SK-N-SH (cell line): Measurements from ENCODE around the gene SLC2A2. TPM values are rescaled to one million over a fixed set of nuclear protein-coding genes. Genes with fewer than 3 reads are reported as not detected.
"Not testable (repeated sequence)": the region's sequence is repeated elsewhere in the genome, so short reads cannot be mapped to it uniquely, and the experiment has no call there.

Experiments used
- CTCF ChIA-PET: fragments of 300-600, 350-600 bp; formaldehyde crosslinking; extraction: SDS; loops from one replicate; lab custom pipeline; 2021; lab: Yijun Ruan, JAX
- POLR2A ChIA-PET: fragments of 350-600 bp; sonication (Branson Sonifier 250); formaldehyde crosslinking; extraction: SDS; loops from one replicate; lab custom pipeline; 2020; ENCODE audit warnings: antibody characterized with exemption, inconsistent platforms; lab: Yijun Ruan, JAX
- DNase-seq: peaks from one replicate; pipeline ENCODE4 v3.0.0; 2012
- H2AFZ ChIP-seq: fragments of 200-600 bp; sonication (generic); 2 replicates; pipeline ENCODE4 v1.8.1; 2016; ENCODE audit warnings: antibody characterized with exemption, mild to moderate bottlenecking, low read depth
- H3F3A ChIP-seq: fragments of 200-600 bp; sonication (generic); replicated peaks from 2 replicates; pipeline ENCODE3; 2016; ENCODE audit warnings: antibody characterized with exemption, mild to moderate bottlenecking; ENCODE audit not compliant: insufficient read depth
- H3K27ac ChIP-seq, 2 experiments: fragments of 200-500 bp in 1 of 2; fragments of 200-600 bp in 1 of 2; sonication (Bioruptor generic) in 1 of 2; sonication (generic), shearing (Covaris generic) in 1 of 2; 2 replicates each; pipeline versions ENCODE4 v1.5.1 to v1.6.1; 2014 to 2016; ENCODE audit warnings: low read depth in 2 of 2, inconsistent platforms in 1 of 2, low read length in 1 of 2, mild to moderate bottlenecking in 1 of 2, mixed read lengths in 1 of 2
- H3K27me3 ChIP-seq: fragments of 200-600 bp; sonication (generic), shearing (Covaris generic); 2 replicates; pipeline ENCODE4 v1.6.1; 2016; ENCODE audit warnings: mixed run types; ENCODE audit not compliant: insufficient read depth
- H3K36me3 ChIP-seq, 2 experiments: fragments of 200-500 bp in 1 of 2; fragments of 200-600 bp in 1 of 2; sonication (Bioruptor generic) in 1 of 2; sonication (generic) in 1 of 2; replicated peaks in 1 of 2; 2 replicates each; pipeline versions ENCODE3 to v1.5.1; 2014 to 2016; ENCODE audit warnings: low read length in 1 of 2, mild to moderate bottlenecking in 1 of 2; ENCODE audit not compliant: insufficient read depth in 2 of 2, control insufficient read depth in 1 of 2
- H3K4me1 ChIP-seq, 2 experiments: fragments of 200-500 bp in 1 of 2; fragments of 200-600 bp in 1 of 2; sonication (Bioruptor generic) in 1 of 2; sonication (generic), shearing (Covaris generic) in 1 of 2; 2 replicates each; pipeline versions ENCODE4 v1.5.1 to v1.6.1; 2014 to 2016; ENCODE audit warnings: low read depth in 1 of 2, low read length in 1 of 2, mixed run types in 1 of 2; ENCODE audit not compliant: insufficient read depth in 2 of 2, control insufficient read depth in 1 of 2
- H3K4me2 ChIP-seq: fragments of 200-600 bp; sonication (generic), shearing (Covaris generic); 2 replicates; pipeline ENCODE4 v1.6.1; 2017; ENCODE audit warnings: mixed run types
- H3K4me3 ChIP-seq, 2 experiments: fragments of 200-500 bp in 1 of 2; fragments of 200-600 bp in 1 of 2; sonication (Bioruptor generic) in 1 of 2; sonication (generic), shearing (Covaris generic) in 1 of 2; 2 replicates each; pipeline versions ENCODE4 v1.5.1 to v1.8.1; 2014 to 2016; ENCODE audit warnings: low read depth in 2 of 2, inconsistent platforms in 1 of 2, low read length in 1 of 2, mild to moderate bottlenecking in 1 of 2, mixed read lengths in 1 of 2, moderate library complexity in 1 of 2
- H3K79me2 ChIP-seq: fragments of 200-600 bp; sonication (generic); 2 replicates; pipeline ENCODE4 v1.8.1; 2017; ENCODE audit warnings: mild to moderate bottlenecking; ENCODE audit not compliant: insufficient read depth
- H3K9ac ChIP-seq: fragments of 200-600 bp; sonication (generic); 2 replicates; pipeline ENCODE4 v1.6.1; 2017; ENCODE audit warnings: mixed run types
- H3K9me2 ChIP-seq: fragments of 200-600 bp; sonication (generic); 2 replicates; pipeline ENCODE4 v1.6.1; 2017; ENCODE audit warnings: mixed run types
- H3K9me3 ChIP-seq: fragments of 200-600 bp; sonication (generic); 2 replicates; pipeline ENCODE4 v1.6.1; 2017; ENCODE audit warnings: mixed run types, mild to moderate bottlenecking, moderate library complexity
- H4K20me1 ChIP-seq: fragments of 200-600 bp; sonication (generic); 2 replicates; pipeline ENCODE4 v1.6.1; 2017; ENCODE audit warnings: mild to moderate bottlenecking, mixed run types; ENCODE audit not compliant: insufficient read depth
- EP300 ChIP-seq, 2 experiments: IDR thresholded peaks; 2 replicates each; pipeline versions ENCODE4 v1.4.0 to v1.6.1; 2012; ENCODE audit warnings: borderline replicate concordance in 1 of 2, low read depth in 1 of 2, low read length in 1 of 2
- FOSL2 ChIP-seq: IDR thresholded peaks from 2 replicates; pipeline ENCODE4 v1.4.0; 2012; ENCODE audit warnings: low read depth, mild to moderate bottlenecking, moderate library complexity, borderline replicate concordance
- FOXM1 ChIP-seq: IDR thresholded peaks from 2 replicates; pipeline ENCODE4 v1.4.0; 2012; ENCODE audit warnings: low read depth, mild to moderate bottlenecking
- IRF3 ChIP-seq: fragments of 150-350 bp; IDR thresholded peaks from 2 replicates; pipeline ENCODE4 v1.6.1; 2016; ENCODE audit warnings: mild to moderate bottlenecking, low read depth, low read length
- MEF2A ChIP-seq: IDR thresholded peaks from 2 replicates; pipeline ENCODE4 v1.4.0; 2012; ENCODE audit warnings: low read depth, borderline replicate concordance
- NRF1 ChIP-seq: IDR thresholded peaks from 2 replicates; pipeline ENCODE4 v1.6.1; 2012; ENCODE audit warnings: low read depth, mild to moderate bottlenecking, low read length
- RAD21 ChIP-seq: IDR thresholded peaks from 2 replicates; pipeline ENCODE4 v1.6.1; 2012; ENCODE audit warnings: mild to moderate bottlenecking, low read length
- TCF12 ChIP-seq: IDR thresholded peaks from 2 replicates; pipeline ENCODE4 v1.4.0; 2012
- TEAD4 ChIP-seq: IDR thresholded peaks from 2 replicates; pipeline ENCODE4 v1.4.0; 2012; ENCODE audit warnings: mild to moderate bottlenecking, borderline replicate concordance; ENCODE audit not compliant: insufficient read depth
- USF1 ChIP-seq: IDR thresholded peaks from 2 replicates; pipeline ENCODE4 v1.4.0; 2012; ENCODE audit warnings: low read depth, borderline replicate concordance
- YY1 ChIP-seq: IDR thresholded peaks from 2 replicates; pipeline ENCODE4 v1.4.0; 2012; ENCODE audit warnings: low read depth, mild to moderate bottlenecking
- WGBS: methylation state at CpG from one replicate; pipeline ENCODE4 v1.1.6; 2017; ENCODE audit warnings: low lambda C conversion rate; 5-methylcytosine and 5-hydroxymethylcytosine counted together
- polyA plus RNA-seq, 3 experiments: library from polyadenylated mRNA; depleted of rRNA; stranded (reverse); fragments of >200 nt; gene quantifications; 2 replicates each; pipeline ENCODE4 v1.2.3, GENCODE V29; 2012

Gene SLC2A2
- polyA plus RNA-seq, 1 of the 3 experiments (the other 2 are of a cell fraction), result 0.59 TPM

DNA sequence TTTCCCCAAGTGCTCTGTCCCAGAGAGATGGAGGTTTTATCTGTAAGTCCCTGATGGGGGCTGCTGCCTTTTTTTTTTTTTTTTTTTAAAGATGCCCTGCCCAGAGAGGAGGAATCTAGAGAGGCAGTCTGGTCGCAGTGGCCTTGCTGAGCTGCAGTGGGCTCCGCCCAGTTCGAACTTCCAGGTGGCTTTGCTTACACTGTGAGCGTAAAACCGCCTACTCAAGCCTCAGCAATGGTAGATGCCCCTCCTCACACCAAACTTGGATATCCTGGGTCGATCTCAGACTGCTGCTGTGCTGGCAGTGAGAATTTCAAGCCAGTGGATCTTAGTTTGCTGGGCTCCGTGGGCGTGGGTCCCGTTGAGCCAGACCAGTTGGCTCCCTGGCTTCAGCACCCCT, 51.6 kb downstream of the SLC2A2 start:
- no peak overlapping the region for H3K9ac ChIP-seq
- 92% methylated on average over 9 of the region's 9 CpGs for WGBS
- H3K27ac ChIP-seq, result no peak overlapping the region
- H4K20me1 ChIP-seq, result no peaks in the 10 kb centered on the region
- no peaks in the 10 kb centered on the region for H3K36me3 ChIP-seq
- DNase-seq, result no peak
- no peak overlapping the region for H3K4me2 ChIP-seq
- no peaks in the 10 kb centered on the region for H3K79me2 ChIP-seq
- no peak overlapping the region for H3K4me3 ChIP-seq
- H3F3A ChIP-seq, result no peaks in the 10 kb centered on the region
- POLR2A ChIA-PET, result no interaction called here
- no peaks in the 10 kb centered on the region for H3K27me3 ChIP-seq
- H2AFZ ChIP-seq, result no peak overlapping the region
- TF ChIP-seq IRF3 (no peak), YY1 (no peak)
- CTCF ChIA-PET, result interaction anchor here (0.6 to 2.7 kb wide), 2 partner anchors 13 to 19 kb away, joined by 3 to 8 read pairs; no protein-coding TSS in a partner anchor
- H3K9me3 ChIP-seq, result no peaks in the 10 kb centered on the region
- H3K4me1 ChIP-seq, result no peaks in the 10 kb centered on the region
- no peaks in the 10 kb centered on the region for H3K9me2 ChIP-seq

DNA sequence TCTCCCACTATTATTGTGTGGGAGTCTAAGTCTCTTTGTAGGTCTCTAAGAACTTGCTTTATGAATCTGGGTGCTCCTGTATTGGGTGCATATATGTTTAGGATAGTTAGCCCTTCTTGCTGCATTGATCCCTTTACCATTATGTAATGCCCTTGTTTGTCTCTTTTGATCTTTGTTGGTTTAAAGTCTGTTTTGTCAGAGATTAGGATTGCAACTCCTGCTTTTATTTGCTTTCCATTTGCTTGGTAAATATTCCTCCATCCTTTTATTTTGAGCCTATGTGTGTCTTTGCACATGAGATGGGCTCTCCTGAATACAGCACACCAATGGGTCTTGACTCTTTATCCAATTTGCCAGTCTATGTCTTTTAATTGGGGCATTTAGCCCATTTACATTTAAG, 53.6 kb downstream of the SLC2A2 start:
- DNase-seq, H3K79me2 ChIP-seq, H3F3A ChIP-seq, H2AFZ ChIP-seq, H3K27me3 ChIP-seq, H3K36me3 ChIP-seq, H3K27ac ChIP-seq, H3K9me2 ChIP-seq, H3K4me1 ChIP-seq, H4K20me1 ChIP-seq, H3K9me3 ChIP-seq, H3K4me3 ChIP-seq, POLR2A ChIA-PET, H3K9ac ChIP-seq, H3K4me2 ChIP-seq: not testable (repeated sequence)
- CTCF ChIA-PET, result interaction anchor here (0.6 kb wide), 1 partner anchor 21 kb away, joined by 3 read pairs; no protein-coding TSS in a partner anchor

DNA sequence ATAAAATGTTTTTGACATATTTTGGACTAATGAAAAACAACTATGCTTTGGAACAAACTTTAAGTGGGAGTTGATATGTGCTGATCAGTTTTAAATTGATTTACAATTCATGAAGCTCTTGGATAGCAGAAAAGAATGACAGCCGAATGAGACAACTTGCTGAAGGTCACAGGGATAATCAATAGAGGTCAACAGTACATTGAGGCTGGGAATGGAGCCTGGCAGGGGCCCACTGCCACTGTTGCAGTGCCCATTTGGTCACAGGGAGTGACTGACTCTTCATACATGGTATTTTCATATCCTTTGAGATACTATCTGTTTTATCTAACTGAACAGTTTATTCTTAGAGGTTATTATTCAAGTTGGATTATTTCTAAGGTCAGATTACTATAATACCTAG, 59.4 kb downstream of the SLC2A2 start:
- POLR2A ChIA-PET, result no interaction called here
- CTCF ChIA-PET, result interaction anchor here (4.3 kb wide), 1 partner anchor 599 kb away, joined by 20 read pairs; no protein-coding TSS in a partner anchor

More for the DNA sequence above, 59.4 kb downstream of the SLC2A2 start:
- Histone ChIP-seq H3K9me3 (no peaks in the 10 kb centered on the region), H3K4me3 (no peak overlapping the region), H3F3A (no peaks in the 10 kb centered on the region), H3K4me1 (no peaks in the 10 kb centered on the region), H3K79me2 (no peaks in the 10 kb centered on the region), H3K4me2 (no peak overlapping the region), H3K27me3 (no peaks in the 10 kb centered on the region), H3K9ac (no peak overlapping the region), H4K20me1 (no peaks in the 10 kb centered on the region), H2AFZ (no peak overlapping the region), H3K9me2 (no peaks in the 10 kb centered on the region), H3K36me3 (no peaks in the 10 kb centered on the region), H3K27ac (no peak overlapping the region)
- TF ChIP-seq TCF12 (no peak), USF1 (no peak), FOXM1 (no peak), MEF2A (no peak), EP300 (IDR thresholded peaks at IDR 0.05; ENCODE audit: borderline replicate concordance in 1 of 2, low read depth in 1 of 2, low read length in 1 of 2) (no peak), NRF1 (no peak), IRF3 (no peak), FOSL2 (no peak), RAD21 (no peak), TEAD4 (no peak)
- WGBS, result 81% methylated on average over 1 of the region's 1 CpG
- DNase-seq, result no peak
